Stimulated activated CD4-positive, alpha-beta T cell treated with anti-CD3 and anti-CD28 coated beads, Interleukin-12 subunit alpha, Interleukin-12 subunit beta, amount 100 ng/mL, for 24 hours (primary cell): ENCODE measurements around the gene SDF4.
A peak's percentile ranks its signal among the peaks of the same experiment; 100 is the strongest.
"Not testable (repeated sequence)": the region's sequence is repeated elsewhere in the genome, so short reads cannot be mapped to it uniquely, and the experiment has no call there.

Source experiments
- DNase-seq, 2 experiments: peaks; one replicate each; pipeline ENCODE4 v3.0.0-alpha.2; 2020; ENCODE audit warnings: low read depth in 2 of 2

Gene SDF4

GRCh38 chr1:1179983-1180861 lies 51.6 kb downstream of the SDF4 start:
- DNase-seq, result no peak

- no peak for DNase-seq
Measured at GRCh38 chr1:1179346-1179982, 52.3 kb downstream of the SDF4 start.

GRCh38 chr1:1178794-1179331 lies 52.9 kb downstream of the SDF4 start:
- no peak for DNase-seq

- no peak for DNase-seq
Measured at GRCh38 chr1:1177452-1178206, 54.2 kb downstream of the SDF4 start.

- no peak for DNase-seq
Measured at GRCh38 chr1:1176931-1177330, 54.9 kb downstream of the SDF4 start.

GRCh38 chr1:1176063-1176761 lies 55.6 kb downstream of the SDF4 start:
- DNase-seq, result not testable (repeated sequence)

GRCh38 chr1:1175221-1176062 lies 56.4 kb downstream of the SDF4 start:
- DNase-seq, result no peak

- DNase-seq, result peak in 1 of 2 experiments; percentile 22
Measured at GRCh38 chr1:1173793-1174415, 57.9 kb downstream of the SDF4 start, which contains the start of gene TTLL10. Gene TTLL10 (plus strand): TSS chr1:1173880. CDS start chr1:1179216, 5,336 bp downstream.

- no peak for DNase-seq
Measured at GRCh38 chr1:1173061-1173792, 58.6 kb downstream of the SDF4 start.

- no peak for DNase-seq
Measured at GRCh38 chr1:1171546-1172340, 60.1 kb downstream of the SDF4 start.

- DNase-seq, result no peak
Measured at GRCh38 chr1:1171161-1171545, 60.6 kb downstream of the SDF4 start.

- DNase-seq, result no peak
Measured at GRCh38 chr1:1170215-1171091, 61.3 kb downstream of the SDF4 start.

GRCh38 chr1:1169429-1170214 lies 62.2 kb downstream of the SDF4 start:
- DNase-seq, result no peak

GRCh38 chr1:1168451-1169411 lies 63.1 kb downstream of the SDF4 start:
- no peak for DNase-seq

GRCh38 chr1:1167841-1168450 lies 63.9 kb downstream of the SDF4 start:
- no peak for DNase-seq
